Activated naive CD8-positive, alpha-beta T cell treated with anti-CD3 and anti-CD28 coated beads, Interleukin-2, amount 50 U/mL, for 24 hours (primary cell): ENCODE data around the gene OGFOD3.
"Not testable (repeated sequence)": the region's sequence is repeated elsewhere in the genome, so short reads cannot be mapped to it uniquely, and the experiment has no call there.

Experiments
- ATAC-seq: fragments of 150-1000 bp; cut with Tn5 transposase; one replicate; pipeline ENCODE4 v1.10.0; 2021
- DNase-seq: peaks from one replicate; pipeline ENCODE4 v3.0.0; 2021
- H3K27ac Mint-ChIP-seq: one replicate; pipeline ENCODE4 v1.8.0; 2021; ENCODE audit warnings: mild to moderate bottlenecking, mixed read lengths
- H3K27me3 Mint-ChIP-seq: one replicate; pipeline ENCODE4 v1.8.0; 2021; ENCODE audit warnings: mixed read lengths
- H3K36me3 Mint-ChIP-seq: one replicate; pipeline ENCODE4 v1.8.0; 2021; ENCODE audit warnings: low read depth, mixed read lengths
- H3K4me1 Mint-ChIP-seq: one replicate; pipeline ENCODE4 v1.8.0; 2021; ENCODE audit warnings: mixed read lengths
- H3K4me3 Mint-ChIP-seq: one replicate; pipeline ENCODE4 v1.8.0; 2021; ENCODE audit warnings: mild to moderate bottlenecking, moderate library complexity, mixed read lengths
- H3K9me3 Mint-ChIP-seq: one replicate; pipeline ENCODE4 v1.8.0; 2021; ENCODE audit warnings: mixed read lengths

The OGFOD3 gene

DNA sequence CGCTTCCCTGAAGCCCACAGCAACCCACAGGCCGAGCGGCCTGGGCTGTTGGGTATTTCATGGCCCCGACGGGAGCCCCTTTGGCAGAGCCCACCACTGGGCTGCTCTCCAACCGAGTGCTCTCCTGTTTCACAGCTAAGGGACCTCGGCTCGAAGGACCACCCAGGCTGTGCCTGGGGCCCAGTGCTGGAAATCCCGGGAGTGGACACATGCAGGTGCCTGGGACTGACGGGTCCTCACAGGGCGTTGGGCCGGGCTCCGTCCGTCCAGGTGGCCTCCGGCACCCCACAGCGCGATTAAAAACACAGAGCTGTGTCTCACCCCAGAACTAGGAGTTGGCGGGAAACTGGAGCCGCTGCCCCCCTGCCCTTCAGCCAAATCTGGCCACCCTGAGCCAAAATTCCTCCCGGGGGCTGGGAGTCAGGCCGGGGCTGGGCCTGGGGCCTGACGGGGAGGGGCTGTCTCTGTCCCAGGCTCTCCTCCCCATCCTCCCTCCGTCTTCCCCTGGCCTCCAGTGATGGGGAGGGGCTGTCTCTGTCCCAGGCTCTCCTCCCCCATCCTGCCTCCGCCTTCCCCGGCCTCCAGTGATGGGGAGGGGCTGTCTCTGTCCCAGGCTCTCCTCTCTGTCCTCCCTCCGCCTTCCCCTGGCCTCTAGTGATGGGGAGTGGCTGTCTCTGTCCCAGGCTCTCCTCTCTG, 32.7 kb downstream of the OGFOD3 start:
- Mint-ChIP-seq H3K27me3 (peaks cover 12% of the 10 kb centered on the region), H3K27ac (no peak overlapping the region), H3K4me3 (no peak overlapping the region), H3K4me1 (peaks cover 7% of the 10 kb centered on the region), H3K36me3 (no peaks in the 10 kb centered on the region), H3K9me3 (no peaks in the 10 kb centered on the region)
- DNase-seq (no peak), ATAC-seq (no peak)

DNA sequence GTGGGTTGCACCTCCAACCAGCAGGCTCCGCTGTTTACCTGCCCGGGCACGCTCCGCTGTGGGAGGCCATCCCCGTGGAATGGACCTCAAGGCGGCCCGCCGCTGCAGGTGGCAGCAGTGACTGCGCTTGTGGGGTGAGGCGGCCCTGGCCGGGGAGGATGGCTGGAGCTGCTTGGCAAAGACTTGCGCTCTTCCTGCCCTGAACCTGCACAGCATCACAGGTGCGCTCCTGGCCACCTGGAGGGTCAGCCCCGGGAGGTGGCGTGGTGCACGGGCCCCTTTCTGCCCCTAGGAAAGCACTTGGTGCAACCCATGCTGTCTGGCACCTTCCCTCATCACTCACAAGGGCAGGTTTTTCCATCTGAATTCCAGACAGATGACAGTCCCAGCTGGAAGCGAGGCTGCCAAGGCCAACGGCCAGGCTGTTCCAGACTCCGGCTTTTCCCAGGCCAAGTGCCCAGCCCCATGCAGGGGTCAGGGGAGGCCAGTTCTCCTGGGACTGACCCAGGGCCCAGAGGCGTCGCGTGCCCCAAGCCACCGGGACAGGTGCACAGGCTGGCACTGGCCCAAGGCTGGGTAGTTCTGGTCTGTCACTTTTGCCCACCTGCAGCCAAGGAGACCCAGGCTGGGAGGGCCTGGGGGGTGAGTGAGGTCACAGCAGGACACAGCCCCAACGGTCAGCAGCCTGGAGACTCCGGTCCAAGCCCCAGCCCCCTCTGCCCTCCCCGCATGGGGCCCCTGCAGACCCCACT, 33.5 kb downstream of the OGFOD3 start:
- no peak for DNase-seq
- Mint-ChIP-seq H3K36me3 (no peaks in the 10 kb centered on the region), H3K4me1 (peaks cover 7% of the 10 kb centered on the region), H3K27ac (no peak overlapping the region), H3K4me3 (no peak overlapping the region), H3K27me3 (peaks cover 17% of the 10 kb centered on the region), H3K9me3 (no peaks in the 10 kb centered on the region)
- ATAC-seq, result no peak

DNA sequence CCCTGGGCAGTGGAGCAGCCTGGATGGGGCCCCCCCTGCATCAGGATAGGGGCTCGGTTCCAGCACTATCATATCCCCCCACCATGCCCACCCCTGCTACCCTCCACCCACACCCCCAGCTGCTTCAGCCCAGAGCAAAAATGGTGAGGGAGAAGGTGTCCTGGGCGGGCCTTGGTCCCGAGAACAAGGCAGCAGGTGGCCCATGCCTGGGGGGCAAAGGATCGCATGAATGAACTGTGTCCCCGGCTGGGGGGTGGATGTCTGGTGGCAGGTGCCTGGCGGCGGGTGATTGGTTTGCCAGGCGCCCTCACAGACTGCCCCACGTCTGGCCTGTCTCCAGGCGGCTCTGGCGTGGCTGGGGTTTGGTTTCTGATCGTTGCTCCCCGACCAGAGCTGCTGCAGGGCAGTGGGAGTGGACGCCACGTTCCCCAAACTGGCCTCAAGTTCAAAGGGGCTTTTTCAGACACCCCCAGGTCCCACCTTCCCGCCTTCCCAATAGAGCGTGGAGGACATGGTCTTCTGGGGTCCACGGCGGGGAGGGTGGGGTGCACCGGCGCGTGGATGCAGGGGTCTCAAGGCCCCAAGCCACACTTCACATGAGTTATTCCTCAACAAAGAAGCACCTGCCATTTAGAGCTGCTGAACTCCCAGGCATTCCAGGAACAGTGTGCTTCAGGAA, 34.2 kb downstream of the OGFOD3 start:
- H3K9me3 Mint-ChIP-seq, result no peaks in the 10 kb centered on the region
- H3K4me3 Mint-ChIP-seq, result no peak overlapping the region
- DNase-seq (no peak), ATAC-seq (no peak)
- H3K27me3 Mint-ChIP-seq, result peaks cover 19% of the 10 kb centered on the region
- H3K4me1 Mint-ChIP-seq, result peaks cover 7% of the 10 kb centered on the region
- no peak overlapping the region for H3K27ac Mint-ChIP-seq
- no peaks in the 10 kb centered on the region for H3K36me3 Mint-ChIP-seq

DNA sequence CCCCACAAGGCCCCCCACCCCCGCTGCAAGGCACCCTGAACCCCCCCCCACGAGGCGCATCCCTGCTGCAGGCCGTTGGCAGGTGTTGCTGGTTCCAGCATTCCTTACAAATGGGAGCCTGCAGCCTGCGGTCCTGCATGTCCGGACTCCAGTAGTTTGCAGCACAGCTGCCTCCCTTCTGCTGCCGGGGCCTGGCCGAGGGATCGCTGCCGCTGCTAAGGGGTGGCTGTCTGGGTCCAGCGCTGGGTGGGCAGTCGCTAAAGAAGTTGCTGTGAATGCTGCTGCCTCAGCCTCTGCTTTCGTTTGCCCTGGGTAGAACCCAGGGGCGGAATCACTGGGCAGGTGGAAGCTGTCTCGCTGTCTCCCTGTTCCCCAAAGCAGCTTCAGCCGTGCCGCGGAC, 35.0 kb downstream of the OGFOD3 start:
- no peak for DNase-seq
- H3K4me3 Mint-ChIP-seq, result no peak overlapping the region
- ATAC-seq, result no peak
- no peaks in the 10 kb centered on the region for H3K9me3 Mint-ChIP-seq
- H3K4me1 Mint-ChIP-seq, result peaks cover 7% of the 10 kb centered on the region
- H3K36me3 Mint-ChIP-seq, result no peaks in the 10 kb centered on the region
- peaks cover 22% of the 10 kb centered on the region for H3K27me3 Mint-ChIP-seq
- H3K27ac Mint-ChIP-seq, result no peak overlapping the region

DNA sequence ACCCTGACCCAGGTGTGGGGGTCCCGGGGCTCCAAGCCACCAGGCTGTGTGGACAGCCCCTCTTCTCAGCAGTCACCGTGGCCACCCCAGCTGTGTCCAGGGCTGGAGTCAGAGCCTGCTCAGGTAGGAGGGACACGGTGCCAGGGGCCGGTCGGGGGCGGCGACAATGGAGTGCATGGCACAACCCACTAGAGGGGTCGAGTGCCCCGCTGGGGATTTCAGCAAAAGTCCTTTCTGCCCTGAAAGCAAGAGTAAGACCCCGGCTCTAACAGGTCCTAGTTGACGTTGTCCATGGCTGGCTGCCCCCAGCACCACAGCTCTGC, 35.5 kb downstream of the OGFOD3 start:
- Mint-ChIP-seq H3K9me3 (no peaks in the 10 kb centered on the region), H3K4me1 (peaks cover 7% of the 10 kb centered on the region), H3K36me3 (no peaks in the 10 kb centered on the region), H3K27me3 (peaks cover 22% of the 10 kb centered on the region), H3K27ac (no peak overlapping the region), H3K4me3 (no peak overlapping the region)
- ATAC-seq (no peak), DNase-seq (no peak)

DNA sequence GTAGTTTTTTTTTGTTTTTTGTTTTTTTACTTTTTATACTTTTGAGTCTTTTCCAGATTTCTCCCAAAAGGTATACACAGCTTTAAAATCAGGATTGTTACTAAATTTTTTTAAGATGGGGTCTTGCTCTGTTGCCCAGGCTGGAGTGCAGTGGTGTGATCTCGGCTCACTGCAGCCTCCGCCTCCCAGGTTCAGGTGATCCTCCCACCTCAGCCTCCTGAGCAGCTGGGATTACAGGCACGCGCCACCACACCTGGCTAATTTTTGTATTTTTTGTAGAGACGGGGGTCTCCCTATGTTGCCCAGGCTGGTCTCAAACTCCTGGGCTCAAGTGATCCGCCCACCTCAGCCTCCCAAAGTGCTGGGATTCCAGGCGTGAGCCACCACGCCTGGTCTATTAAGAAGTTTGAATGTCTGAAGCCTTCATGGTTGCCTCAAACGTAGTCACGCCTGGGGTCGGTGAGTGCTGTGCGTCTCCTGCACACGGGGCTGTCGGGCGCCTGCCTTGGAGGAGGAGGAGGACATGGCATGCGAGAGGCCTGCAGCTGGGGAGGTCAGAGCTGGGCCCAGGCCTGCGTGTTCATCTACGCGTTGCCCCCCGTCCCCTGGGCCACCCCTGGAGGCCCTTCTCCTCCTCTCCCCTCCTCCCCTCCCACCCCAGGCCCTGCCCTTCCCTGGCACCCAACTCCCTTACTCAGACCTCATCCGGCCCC, 36.0 kb downstream of the OGFOD3 start:
- peaks cover 25% of the 10 kb centered on the region for H3K27me3 Mint-ChIP-seq
- not testable (repeated sequence) for H3K27ac Mint-ChIP-seq, H3K4me1 Mint-ChIP-seq, DNase-seq, ATAC-seq, H3K4me3 Mint-ChIP-seq, H3K36me3 Mint-ChIP-seq, H3K9me3 Mint-ChIP-seq

DNA sequence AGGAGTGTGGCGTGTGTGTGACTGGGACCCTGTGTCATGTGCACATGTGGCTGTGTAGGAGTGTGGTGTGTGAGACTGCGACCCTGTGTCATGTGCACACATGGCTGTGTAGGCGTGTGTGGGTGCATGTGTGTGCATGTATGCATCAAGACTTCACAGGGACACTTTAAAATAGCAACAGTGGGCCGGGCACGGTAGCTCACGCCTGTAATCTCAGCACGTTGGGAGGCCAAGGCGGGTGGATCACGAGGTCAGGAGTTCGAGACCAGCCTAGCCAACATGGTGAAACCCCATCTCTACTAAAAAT, 36.7 kb downstream of the OGFOD3 start:
- not testable (repeated sequence) for H3K4me1 Mint-ChIP-seq, H3K9me3 Mint-ChIP-seq, H3K27ac Mint-ChIP-seq, ATAC-seq, H3K4me3 Mint-ChIP-seq, H3K36me3 Mint-ChIP-seq, DNase-seq
- peaks cover 26% of the 10 kb centered on the region for H3K27me3 Mint-ChIP-seq

DNA sequence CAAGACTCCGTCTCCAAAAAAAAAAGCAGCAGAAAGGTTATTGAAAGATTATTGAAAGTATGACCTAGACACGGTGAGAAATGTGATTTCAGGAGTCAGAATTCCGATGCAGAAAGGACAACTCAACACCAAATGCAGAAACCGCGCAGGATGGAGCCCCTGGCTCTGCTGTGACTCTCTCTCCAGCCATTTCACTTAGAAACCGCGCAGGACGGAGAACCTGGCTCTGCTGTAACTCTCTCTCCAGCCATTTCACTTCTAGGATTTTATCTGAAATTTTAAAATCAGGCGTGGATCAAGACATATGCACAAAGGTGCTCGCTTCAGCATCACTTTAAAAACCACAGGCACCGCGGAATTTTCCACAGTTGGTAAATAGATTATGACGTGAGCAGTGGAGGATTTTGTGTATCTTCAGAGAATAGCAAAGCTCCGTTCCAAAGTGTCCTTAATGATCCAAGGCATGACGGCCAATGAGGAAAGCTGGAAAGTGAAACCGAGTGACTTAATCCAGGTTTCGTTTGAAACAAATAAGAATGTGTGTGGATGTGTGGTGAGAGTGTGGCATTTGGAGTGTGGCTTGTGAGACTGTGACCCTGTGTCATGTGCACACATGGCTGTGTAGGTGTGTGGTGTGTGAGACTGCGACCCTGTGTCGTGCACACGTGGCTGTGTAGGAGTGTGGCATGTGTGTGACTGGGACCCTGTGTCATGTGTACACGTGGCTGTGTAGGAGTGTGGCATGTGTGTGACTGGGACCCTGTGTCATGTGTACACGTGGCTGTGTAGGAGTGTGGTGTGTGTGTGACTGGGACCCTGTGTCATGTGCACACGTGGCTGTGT, 37.3 kb downstream of the OGFOD3 start:
- H3K4me1 Mint-ChIP-seq, result peaks cover 5% of the 10 kb centered on the region
- DNase-seq (no peak), ATAC-seq (no peak)
- H3K4me3 Mint-ChIP-seq, result no peak overlapping the region
- peaks cover 30% of the 10 kb centered on the region for H3K27me3 Mint-ChIP-seq
- no peaks in the 10 kb centered on the region for H3K36me3 Mint-ChIP-seq
- peak overlapping the region; percentile 43 for H3K27ac Mint-ChIP-seq
- H3K9me3 Mint-ChIP-seq, result no peaks in the 10 kb centered on the region

DNA sequence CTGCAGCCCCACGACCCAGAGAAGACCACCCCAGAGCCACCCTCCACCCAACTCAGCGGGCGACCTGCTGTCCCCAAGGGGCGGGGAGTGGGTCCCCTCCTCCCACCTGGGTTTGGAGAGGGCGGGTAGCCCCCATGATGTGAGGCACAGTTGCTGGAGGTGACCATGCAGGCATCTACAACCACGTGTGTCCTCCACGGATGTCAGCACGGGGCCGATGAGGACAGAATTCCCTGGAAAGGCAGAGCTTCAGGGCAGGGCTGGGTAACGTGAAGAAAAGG, 39.7 kb downstream of the OGFOD3 start:
- DNase-seq, result no peak
- no peak overlapping the region for H3K4me3 Mint-ChIP-seq
- peaks cover 5% of the 10 kb centered on the region for H3K4me1 Mint-ChIP-seq
- no peaks in the 10 kb centered on the region for H3K9me3 Mint-ChIP-seq
- no peak overlapping the region for H3K27ac Mint-ChIP-seq
- peaks cover 35% of the 10 kb centered on the region for H3K27me3 Mint-ChIP-seq
- H3K36me3 Mint-ChIP-seq, result no peaks in the 10 kb centered on the region
- no peak for ATAC-seq

DNA sequence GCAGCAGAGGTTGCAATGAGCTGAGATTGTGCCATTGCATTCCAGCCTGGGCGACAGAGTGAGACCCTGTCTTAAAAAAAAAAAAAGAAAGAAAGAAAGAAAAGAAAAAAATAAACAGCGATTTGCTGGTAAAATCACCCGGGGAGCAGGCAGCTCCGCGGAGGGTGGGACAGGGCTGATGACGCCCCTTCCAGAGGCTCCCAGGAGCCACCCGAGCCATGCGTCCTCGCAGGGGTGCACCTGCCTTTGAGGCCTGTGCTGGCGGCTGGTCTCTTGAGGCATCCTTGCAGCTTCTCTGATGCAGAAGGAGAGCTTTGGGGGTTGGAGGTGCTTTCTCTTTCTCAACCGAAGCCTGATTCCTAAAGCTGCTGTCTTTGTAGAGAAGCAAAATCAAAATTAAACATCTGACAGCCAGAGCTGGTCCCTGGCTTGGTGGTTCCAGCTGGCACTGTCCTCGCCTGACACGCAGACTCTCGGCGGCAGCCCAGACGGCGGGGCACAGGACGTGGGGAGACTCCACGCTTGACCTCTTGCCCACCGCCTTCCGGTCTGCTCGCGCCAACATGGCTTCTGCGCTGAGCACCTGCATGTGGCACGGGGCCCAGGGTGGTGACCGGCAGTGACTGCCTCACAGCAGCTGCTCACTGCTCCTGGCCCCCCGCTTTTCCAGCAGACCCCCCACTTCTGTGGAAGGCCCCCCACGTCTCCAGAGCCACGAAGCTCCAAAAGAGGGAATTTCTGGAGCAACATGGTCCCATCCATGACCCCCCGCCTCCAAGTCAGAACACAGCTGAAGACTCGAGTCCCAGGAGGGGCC, 40.3 kb downstream of the OGFOD3 start:
- Mint-ChIP-seq H3K4me1 (peaks cover 6% of the 10 kb centered on the region), H3K27ac (no peak overlapping the region), H3K4me3 (no peak overlapping the region), H3K36me3 (no peaks in the 10 kb centered on the region), H3K9me3 (no peaks in the 10 kb centered on the region), H3K27me3 (peaks cover 40% of the 10 kb centered on the region)
- no peak for DNase-seq
- ATAC-seq, result no peak

DNA sequence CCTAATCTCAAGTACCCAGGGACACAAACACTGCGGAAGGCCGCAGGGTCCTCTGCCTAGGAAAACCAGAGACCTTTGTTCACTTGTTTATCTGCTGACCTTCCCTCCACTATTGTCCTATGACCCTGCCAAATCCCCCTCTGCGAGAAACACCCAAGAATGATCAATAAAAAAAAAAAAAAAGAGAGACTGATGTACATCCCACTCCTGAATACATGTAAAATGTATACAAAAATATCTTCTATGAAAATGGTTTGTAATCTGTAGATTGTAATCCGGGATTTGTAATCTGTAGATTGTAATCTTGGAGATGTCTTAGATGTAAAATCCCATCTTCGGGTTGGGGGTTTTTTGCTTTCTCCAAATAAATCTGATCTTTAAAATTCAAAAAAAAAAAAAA, 41.1 kb downstream of the OGFOD3 start:
- Mint-ChIP-seq H3K4me1 (peaks cover 14% of the 10 kb centered on the region), H3K27me3 (peaks cover 49% of the 10 kb centered on the region)
- not testable (repeated sequence) for DNase-seq, H3K27ac Mint-ChIP-seq, ATAC-seq, H3K9me3 Mint-ChIP-seq, H3K4me3 Mint-ChIP-seq, H3K36me3 Mint-ChIP-seq

DNA sequence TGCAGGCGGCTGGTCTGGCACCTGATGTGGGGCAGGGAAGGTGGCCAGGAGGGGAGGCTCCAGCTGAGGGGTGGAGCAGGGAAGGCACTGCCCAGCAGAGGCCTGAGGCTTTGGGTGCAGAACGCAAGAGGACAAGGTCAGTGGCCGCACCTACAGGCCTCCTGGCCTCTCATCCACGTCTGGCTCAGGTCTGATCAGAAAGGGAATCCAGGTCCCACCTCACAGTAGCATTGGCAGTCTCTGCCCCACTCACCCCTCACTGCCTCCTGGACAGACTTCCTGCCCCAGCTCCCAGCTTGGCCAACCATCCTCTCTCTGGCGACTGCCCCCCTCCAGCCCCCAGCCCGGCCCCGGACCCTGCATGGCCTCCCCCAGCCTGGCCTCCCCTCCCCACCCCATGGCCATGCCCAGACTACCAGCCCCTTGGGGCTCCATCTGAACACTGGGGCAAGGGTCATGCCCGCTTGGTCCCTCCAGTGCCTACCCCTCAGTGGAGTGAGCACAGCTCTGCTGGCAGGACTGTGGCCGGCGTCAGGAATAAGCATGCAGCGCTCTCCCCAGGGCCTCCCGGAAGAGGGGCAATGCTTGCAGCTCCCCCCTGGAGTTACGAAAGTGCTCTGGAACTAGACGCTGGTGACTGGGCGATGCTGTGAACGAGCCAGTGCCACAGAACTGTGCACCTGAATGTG, 42.2 kb downstream of the OGFOD3 start:
- Mint-ChIP-seq H3K4me1 (peaks cover 11% of the 10 kb centered on the region), H3K36me3 (no peaks in the 10 kb centered on the region), H3K27me3 (peaks cover 45% of the 10 kb centered on the region), H3K4me3 (no peak overlapping the region), H3K9me3 (no peaks in the 10 kb centered on the region), H3K27ac (no peak overlapping the region)
- ATAC-seq (no peak), DNase-seq (no peak)

DNA sequence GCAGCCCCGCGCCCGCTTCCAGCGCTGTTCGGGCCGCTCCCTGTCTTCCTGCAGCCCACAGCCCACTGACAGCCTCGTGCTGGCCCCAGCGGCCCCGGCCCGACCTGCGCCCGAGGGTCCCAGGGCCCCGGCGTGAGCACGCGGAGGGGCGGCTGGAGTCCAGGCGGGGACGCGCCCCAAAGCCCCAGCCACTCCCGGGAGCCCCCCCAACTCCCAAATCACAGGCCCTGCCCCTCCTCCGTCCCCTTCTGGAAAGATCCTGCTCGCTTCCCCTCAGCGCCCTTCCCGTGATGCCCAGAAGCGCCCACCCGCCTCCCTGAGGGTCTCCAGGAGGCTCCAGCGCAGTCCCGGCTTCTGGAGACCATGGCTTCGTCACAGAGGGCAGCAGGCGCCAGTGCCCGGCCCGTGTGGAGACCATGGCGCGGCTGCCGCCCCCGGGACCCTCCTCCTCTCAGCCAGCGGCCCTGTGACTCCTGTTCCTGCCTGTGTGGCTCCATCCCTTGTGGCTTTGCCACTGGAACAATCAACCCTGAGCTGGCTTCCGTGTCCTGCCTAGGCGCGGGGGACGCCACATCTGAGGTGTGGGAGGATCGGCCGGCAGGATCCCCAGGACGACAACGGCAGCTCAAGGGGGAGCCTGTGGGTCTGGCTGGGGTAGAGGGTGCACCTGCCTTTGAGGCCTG, 42.9 kb downstream of the OGFOD3 start:
- DNase-seq, result no peak
- ATAC-seq, result no peak
- peaks cover 49% of the 10 kb centered on the region for H3K27me3 Mint-ChIP-seq
- H3K4me1 Mint-ChIP-seq, result peaks cover 17% of the 10 kb centered on the region
- no peaks in the 10 kb centered on the region for H3K9me3 Mint-ChIP-seq
- no peak overlapping the region for H3K4me3 Mint-ChIP-seq
- no peak overlapping the region for H3K27ac Mint-ChIP-seq
- no peaks in the 10 kb centered on the region for H3K36me3 Mint-ChIP-seq
